Measurements from ENCODE around the gene EMILIN2. TPM values are rescaled to one million over a fixed set of nuclear protein-coding genes. Genes with fewer than 3 reads are reported as not detected.

The EMILIN2 gene
- total RNA-seq, 2 donors from 2014 or later: 33.6 to 38.6 TPM

DNA sequence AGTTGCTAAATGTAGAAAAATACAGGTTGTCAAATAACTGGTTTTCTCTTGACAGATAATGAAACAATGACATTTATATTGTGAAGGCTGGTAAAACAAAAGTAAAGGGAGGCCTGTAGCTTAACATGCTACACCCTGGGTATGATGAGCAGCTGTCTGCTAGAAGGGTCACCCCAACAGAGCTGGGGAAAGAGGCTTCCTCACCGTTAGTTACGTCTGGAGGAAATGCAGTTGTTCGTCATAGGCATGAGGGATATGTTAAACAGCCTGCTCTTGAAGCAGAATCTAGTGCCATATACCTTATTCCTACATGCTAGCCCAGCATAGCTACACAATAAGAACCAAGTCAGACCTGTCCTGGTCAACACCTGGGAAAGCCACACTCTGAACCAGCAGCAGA is 116.2 kb downstream of the EMILIN2 start:
- Histone ChIP-seq H3K9me3 (no peaks in the 10 kb centered on the region), H3K27ac (no peak overlapping the region), H3K36me3 (no peaks in the 10 kb centered on the region), H3K4me1 (replicated peaks) (peaks cover 6% of the 10 kb centered on the region), H3K27me3 (replicated peaks; ENCODE audit: insufficient read depth) (no peaks in the 10 kb centered on the region), H3K4me3 (no peak overlapping the region)
- DNase-seq (ENCODE audit: low spot score): no peak
- TF ChIP-seq POLR2A (IDR thresholded peaks at IDR 0.05) (no peak), POLR2AphosphoS5 (IDR thresholded peaks at IDR 0.05) (no peak)
- TF ChIP-seq, protein P1, sequence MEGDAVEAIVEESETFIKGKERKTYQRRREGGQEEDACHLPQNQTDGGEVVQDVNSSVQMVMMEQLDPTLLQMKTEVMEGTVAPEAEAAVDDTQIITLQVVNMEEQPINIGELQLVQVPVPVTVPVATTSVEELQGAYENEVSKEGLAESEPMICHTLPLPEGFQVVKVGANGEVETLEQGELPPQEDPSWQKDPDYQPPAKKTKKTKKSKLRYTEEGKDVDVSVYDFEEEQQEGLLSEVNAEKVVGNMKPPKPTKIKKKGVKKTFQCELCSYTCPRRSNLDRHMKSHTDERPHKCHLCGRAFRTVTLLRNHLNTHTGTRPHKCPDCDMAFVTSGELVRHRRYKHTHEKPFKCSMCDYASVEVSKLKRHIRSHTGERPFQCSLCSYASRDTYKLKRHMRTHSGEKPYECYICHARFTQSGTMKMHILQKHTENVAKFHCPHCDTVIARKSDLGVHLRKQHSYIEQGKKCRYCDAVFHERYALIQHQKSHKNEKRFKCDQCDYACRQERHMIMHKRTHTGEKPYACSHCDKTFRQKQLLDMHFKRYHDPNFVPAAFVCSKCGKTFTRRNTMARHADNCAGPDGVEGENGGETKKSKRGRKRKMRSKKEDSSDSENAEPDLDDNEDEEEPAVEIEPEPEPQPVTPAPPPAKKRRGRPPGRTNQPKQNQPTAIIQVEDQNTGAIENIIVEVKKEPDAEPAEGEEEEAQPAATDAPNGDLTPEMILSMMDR (IDR thresholded peaks at IDR 0.05): no peak
- WGBS: 81% methylated on average over 3 of the region's 3 CpGs
- intact Hi-C loops (cut with DNase I): no loop called here

DNA sequence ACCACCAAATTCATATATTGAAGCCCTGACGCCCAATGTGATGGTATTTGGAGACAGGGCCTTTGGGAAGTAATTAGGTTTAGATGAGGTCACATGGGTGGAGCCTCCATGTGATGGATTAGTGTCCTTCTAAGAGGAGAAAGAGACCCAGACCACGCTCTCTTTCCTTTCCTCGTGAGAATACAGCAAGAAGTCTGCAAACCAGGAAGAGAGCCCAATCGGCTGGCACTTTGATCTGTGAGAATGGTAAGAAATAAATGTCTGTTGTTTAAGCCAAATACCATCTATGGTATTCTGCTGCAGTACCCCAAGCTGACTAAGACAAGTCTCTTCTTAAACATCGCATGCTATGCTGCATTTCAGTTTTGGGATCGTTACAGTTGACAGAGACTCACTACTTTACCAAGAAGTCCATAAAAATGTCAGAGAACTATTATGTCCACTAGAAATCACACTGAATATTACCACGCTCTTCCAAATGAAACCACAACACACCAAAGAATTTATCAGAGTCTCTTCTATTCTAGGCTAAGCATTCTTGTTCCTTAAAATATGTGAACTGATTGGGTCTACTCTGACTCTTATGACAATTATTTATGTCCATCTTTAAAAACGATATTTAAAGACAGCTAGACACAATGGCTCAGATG is 117.7 kb downstream of the EMILIN2 start:
- Histone ChIP-seq H3K36me3 (no peaks in the 10 kb centered on the region), H3K27ac (no peak overlapping the region), H3K27me3 (replicated peaks; ENCODE audit: insufficient read depth) (no peaks in the 10 kb centered on the region), H3K9me3 (no peaks in the 10 kb centered on the region), H3K4me3 (no peak overlapping the region), H3K4me1 (replicated peaks) (no peaks in the 10 kb centered on the region)
- TF ChIP-seq, protein P1 (IDR thresholded peaks at IDR 0.05): no peak
- TF ChIP-seq POLR2AphosphoS5 (IDR thresholded peaks at IDR 0.05) (no peak), POLR2A (IDR thresholded peaks at IDR 0.05) (no peak)
- intact Hi-C loops (cut with DNase I): no loop called here
- WGBS: 87% methylated on average over 8 of the region's 8 CpGs
- DNase-seq (ENCODE audit: low spot score): no peak

Other genes with a start within 250 kb of the EMILIN2 start
- 10 to 100 TPM; 56.0 to 65.1 TPM for gene SMCHD1, start 191.3 kb upstream of the EMILIN2 start, total RNA-seq
- 100 to 1,000 TPM in 1 of 2 donors, 10 to 100 TPM in 1; 19.5 to 120 TPM for gene LPIN2, start 166.1 kb downstream of the EMILIN2 start, total RNA-seq

All from prostate gland (tissue), 2 donors.